OCI-LY7 (cell line): ENCODE data around the gene GNB5. TPM values are rescaled to one million over a fixed set of nuclear protein-coding genes. Genes with fewer than 3 reads are reported as not detected.

Experiments
- BruUV-seq: library from RNA; stranded (reverse); fragments of 400-500 nt; replicated peaks from 2 replicates; lab custom pipeline; 2021; lab: Mats Ljungman, UMichigan
- CTCF ChIA-PET: fragments of 300-600 bp; sonication (Branson Sonifier 250); formaldehyde crosslinking; loops from one replicate; lab custom pipeline; 2022; ENCODE audit warnings: antibody characterized with exemption; ENCODE audit not compliant: unreplicated experiment; lab: Charles Lee
- POLR2A ChIA-PET: fragments of 300-600 bp; sonication (Branson Sonifier 250); formaldehyde crosslinking; loops from one replicate; lab custom pipeline; 2022; ENCODE audit warnings: antibody characterized with exemption; lab: Charles Lee
- DNase-seq: peaks from one replicate; pipeline ENCODE4 v3.0.0-alpha.2; 2015; ENCODE audit warnings: low spot score
- H2AFZ ChIP-seq: fragments of 200-600 bp; sonication (generic), shearing (Covaris generic); 2 replicates; pipeline ENCODE4 v1.6.1; 2014; ENCODE audit warnings: mild to moderate bottlenecking, antibody characterized with exemption, low read length, moderate library complexity
- H3K27ac ChIP-seq: fragments of 200-600 bp; sonication (generic); 2 replicates; pipeline ENCODE4 v1.5.1; 2014; ENCODE audit warnings: mixed run types, low read depth, mild to moderate bottlenecking, moderate library complexity, low read length, inconsistent platforms; ENCODE audit not compliant: poor library complexity, severe bottlenecking
- H3K36me3 ChIP-seq: fragments of 200-600 bp; sonication (generic); 2 replicates; pipeline ENCODE4 v1.6.1; 2014; ENCODE audit warnings: mild to moderate bottlenecking, antibody characterized with exemption, low read length, moderate library complexity, mixed read lengths; ENCODE audit not compliant: insufficient read depth
- H3K4me1 ChIP-seq: fragments of 200-600 bp; sonication (generic); 2 replicates; pipeline ENCODE4 v1.5.1; 2014; ENCODE audit warnings: mild to moderate bottlenecking, low read length; ENCODE audit not compliant: insufficient read depth, poor library complexity, severe bottlenecking
- H3K4me2 ChIP-seq: fragments of 200-600 bp; sonication (generic); 2 replicates; pipeline ENCODE4 v1.6.1; 2014; ENCODE audit warnings: mild to moderate bottlenecking, low read length
- H3K4me3 ChIP-seq: fragments of 200-600 bp; sonication (generic); 2 replicates; pipeline ENCODE4 v1.5.1; 2014; ENCODE audit warnings: mild to moderate bottlenecking, low read depth, low read length; ENCODE audit not compliant: poor library complexity, severe bottlenecking
- H3K79me2 ChIP-seq: fragments of 200-600 bp; sonication (generic); 2 replicates; pipeline ENCODE4 v1.6.1; 2016; ENCODE audit warnings: low read depth, mild to moderate bottlenecking, low read length, moderate library complexity, mixed read lengths; ENCODE audit not compliant: insufficient read depth
- H3K9me2 ChIP-seq: fragments of 200-600 bp; sonication (generic); 2 replicates; pipeline ENCODE4 v1.6.1; 2016; ENCODE audit warnings: mild to moderate bottlenecking, low read length, mixed read lengths; ENCODE audit not compliant: insufficient read depth
- H3K9me3 ChIP-seq: fragments of 200-600 bp; sonication (generic); 2 replicates; pipeline ENCODE4 v1.6.1; 2014; ENCODE audit warnings: mild to moderate bottlenecking, mixed run types, low read length, mixed read lengths
- H4K20me1 ChIP-seq: fragments of 200-600 bp; sonication (generic); 2 replicates; pipeline ENCODE4 v1.6.1; 2014; ENCODE audit warnings: mild to moderate bottlenecking, antibody characterized with exemption, low read length, moderate library complexity, mixed read lengths; ENCODE audit not compliant: insufficient read depth
- CTCF ChIP-seq: fragments of 200-600 bp; sonication (generic); conservative IDR thresholded peaks from 2 replicates; pipeline ENCODE4 v1.5.1; 2014; ENCODE audit warnings: mild to moderate bottlenecking, antibody characterized with exemption, low read length, moderate library complexity, mixed read lengths
- EZH2phosphoT487 ChIP-seq: fragments of 200-600 bp; sonication (generic); IDR thresholded peaks from 2 replicates; pipeline ENCODE4 v1.6.1; 2018; ENCODE audit warnings: low read depth, borderline replicate concordance, mild to moderate bottlenecking, mixed run types, antibody characterized with exemption, low read length, moderate library complexity, mixed read lengths
- intact Hi-C: fragments of 100-400 bp; cut with micrococcal nuclease; formaldehyde crosslinking; loops from one replicate; pipeline ENCODE4 v1.10.0; 2022; ENCODE audit not compliant: unreplicated experiment
- total RNA-seq, 2 experiments: library from RNA; depleted of rRNA in 1 of 2; stranded (reverse); fragments of >200 nt in 1 of 2; shearing (Covaris generic) in 1 of 2; gene quantifications; 2 replicates each; pipeline ENCODE4 v1.2.3, GENCODE V29; 2014 to 2022

Gene GNB5
- total RNA-seq, 2 experiments from 2014 or later: 49.0 to 53.9 TPM

- Histone ChIP-seq H4K20me1 (no peaks in the 10 kb centered on the region), H3K9me2 (no peaks in the 10 kb centered on the region), H3K36me3 (no peaks in the 10 kb centered on the region), H3K4me2 (peak overlapping the region; percentile 94), H3K4me3 (peak overlapping the region; percentile 6), H3K9me3 (no peaks in the 10 kb centered on the region), H2AFZ (peak overlapping the region; percentile 69), H3K27ac (peak overlapping the region; percentile 97), H3K4me1 (peaks cover 53% of the 10 kb centered on the region), H3K79me2 (peaks cover 23% of the 10 kb centered on the region)
- intact Hi-C loops: no loop called here
- no peak for DNase-seq
- CTCF ChIA-PET: no interaction called here
- POLR2A ChIA-PET: interaction anchor here (2.6 kb wide), 1 partner anchor 13 kb away, joined by 17 read pairs; no protein-coding TSS in a partner anchor
- BruUV-seq: no TSS peak
- TF ChIP-seq CTCF (no peak), EZH2phosphoT487 (no peak)
Measured at GRCh38 chr15:52218371-52218770, 27.2 kb upstream of the GNB5 start.

GRCh38 chr15:52217186-52217585, 26.0 kb upstream of the GNB5 start:
- intact Hi-C loops: loop anchor here (1.0 to 2.0 kb wide), 3 partner anchors 10 to 39 kb away; no protein-coding TSS in a partner anchor
- Histone ChIP-seq H4K20me1 (no peaks in the 10 kb centered on the region), H3K4me1 (peaks cover 49% of the 10 kb centered on the region), H3K79me2 (peaks cover 12% of the 10 kb centered on the region), H3K36me3 (no peaks in the 10 kb centered on the region), H3K4me3 (no peak overlapping the region), H3K4me2 (peak overlapping the region; percentile 10; the same call in 1 of the 2 replicates), H3K9me2 (no peaks in the 10 kb centered on the region), H2AFZ (peak overlapping the region; percentile 69; the same call in 1 of the 2 replicates), H3K9me3 (no peaks in the 10 kb centered on the region), H3K27ac (peak overlapping the region; percentile 97)
- ChIA-PET POLR2A (interaction anchor here (0.6 to 2.7 kb wide), 9 partner anchors 8 to 358 kb away, joined by 3 to 17 read pairs (median 6); no protein-coding TSS in a partner anchor), CTCF (interaction anchor here (0.6 to 1.6 kb wide), 13 partner anchors 8 to 38 kb away, joined by 3 to 10 read pairs (median 6); no protein-coding TSS in a partner anchor)
- no TSS peak for BruUV-seq
- peak; percentile 81 for DNase-seq
- TF ChIP-seq EZH2phosphoT487 (no peak), CTCF (peak; percentile 90)

- no peaks in the 10 kb centered on the region for H3K36me3 ChIP-seq
- no peak overlapping the region for H3K4me3 ChIP-seq
- peaks cover 35% of the 10 kb centered on the region for H3K4me1 ChIP-seq
- CTCF ChIA-PET: interaction anchor here (1.0 to 1.7 kb wide), 3 partner anchors 9 to 14 kb away, joined by 3 to 6 read pairs (median 3); no protein-coding TSS in a partner anchor
- H3K4me2 ChIP-seq: no peak overlapping the region
- POLR2A ChIA-PET: interaction anchor here (0.6 to 1.7 kb wide), 11 partner anchors 10 to 171 kb away, joined by 3 to 8 read pairs (median 4); no protein-coding TSS in a partner anchor
- TF ChIP-seq EZH2phosphoT487 (no peak), CTCF (no peak)
- no peak for DNase-seq
- intact Hi-C loops: no loop called here
- H4K20me1 ChIP-seq: no peaks in the 10 kb centered on the region
- BruUV-seq: no TSS peak
- H3K9me3 ChIP-seq: no peaks in the 10 kb centered on the region
- H3K79me2 ChIP-seq: no peaks in the 10 kb centered on the region
- H2AFZ ChIP-seq: no peak overlapping the region
- H3K27ac ChIP-seq: no peak overlapping the region
- H3K9me2 ChIP-seq: no peaks in the 10 kb centered on the region
Measured at GRCh38 chr15:52214553-52214952, 23.4 kb upstream of the GNB5 start.
